H1 (cell line): Measurements from ENCODE around the gene GHRHR. TPM values are rescaled to one million over a fixed set of nuclear protein-coding genes. Genes with fewer than 3 reads are reported as not detected.

Experiments
- CTCF ChIA-PET: fragments of 300-600 bp; sonication (Branson Sonifier 250); formaldehyde crosslinking; loops from one replicate; lab custom pipeline; 2021; ENCODE audit not compliant: partially characterized antibody; lab: Charles Lee
- POLR2A ChIA-PET: fragments of 300-600 bp; sonication (Branson Sonifier 250); formaldehyde crosslinking; loops from one replicate; lab custom pipeline; 2021; ENCODE audit warnings: inconsistent platforms; ENCODE audit not compliant: partially characterized antibody; lab: Charles Lee
- DNase-seq, 2 experiments: peaks; one replicate each; pipeline versions ENCODE4 v3.0.0 to v3.0.0-alpha.2; 2010 to 2022; ENCODE audit warnings: low spot score in 2 of 2, low read depth in 1 of 2, mixed read lengths in 1 of 2
- FAIRE-seq: peaks from 2 replicates; lab custom pipeline; 2011; peaks lifted over from hg19 to GRCh38; lab: Jason Lieb, UNC
- H2AFZ ChIP-seq: 2 replicates; pipeline ENCODE4 v1.8.1; 2012; ENCODE audit warnings: low read length, inconsistent platforms
- H2AK5ac ChIP-seq: 2 replicates; pipeline ENCODE4 v1.6.1; 2013; ENCODE audit warnings: low read depth, low read length
- H2BK120ac ChIP-seq: replicated peaks from 2 replicates; pipeline ENCODE3; 2013; ENCODE audit warnings: low read depth, low read length, inconsistent platforms
- H2BK12ac ChIP-seq: 2 replicates; pipeline ENCODE4 v1.6.1; 2013; ENCODE audit warnings: low read depth, low read length
- H2BK15ac ChIP-seq: 2 replicates; pipeline ENCODE4 v1.6.1; 2013; ENCODE audit warnings: low read length
- H2BK20ac ChIP-seq: 2 replicates; pipeline ENCODE4 v1.6.1; 2013; ENCODE audit warnings: low read length
- H2BK5ac ChIP-seq: 2 replicates; pipeline ENCODE4 v1.6.1; 2013; ENCODE audit warnings: low read depth, low read length
- H3K14ac ChIP-seq: 2 replicates; pipeline ENCODE4 v1.6.1; 2013; ENCODE audit warnings: inconsistent platforms; ENCODE audit not compliant: insufficient read length
- H3K18ac ChIP-seq: 2 replicates; pipeline ENCODE4 v1.6.1; 2013; ENCODE audit warnings: low read length; ENCODE audit errors: extremely low read depth
- H3K23ac ChIP-seq: 2 replicates; pipeline ENCODE4 v1.6.1; 2013; ENCODE audit warnings: inconsistent platforms; ENCODE audit not compliant: insufficient read length
- H3K23me2 ChIP-seq: 2 replicates; pipeline ENCODE4 v1.6.1; 2013; ENCODE audit warnings: low read depth, low read length
- H3K27ac ChIP-seq: 2 replicates; pipeline ENCODE4 v1.6.1; 2011; ENCODE audit warnings: low read depth, low read length, inconsistent platforms
- H3K27me3 ChIP-seq, 4 experiments: replicated peaks in 1 of 4; 1 replicate in 1 of 4; 2 replicates in 3 of 4; pipeline versions ENCODE4 v1.6.1 to v1.8.1; 2011 to 2013; ENCODE audit warnings: low read length in 3 of 4, mild to moderate bottlenecking in 3 of 4, inconsistent platforms in 2 of 4, mixed read lengths in 2 of 4, moderate library complexity in 1 of 4; ENCODE audit not compliant: control insufficient read depth in 3 of 4, insufficient read depth in 3 of 4; ENCODE audit errors: extremely low read depth in 1 of 4
- H3K36me3 ChIP-seq, 4 experiments: 2 replicates each; pipeline versions ENCODE4 v1.6.1 to v1.8.1; 2011 to 2013; ENCODE audit warnings: mild to moderate bottlenecking in 4 of 4, low read length in 3 of 4, moderate library complexity in 2 of 4, control low read depth in 1 of 4, inconsistent platforms in 1 of 4; ENCODE audit not compliant: insufficient read depth in 4 of 4, control insufficient read depth in 2 of 4
- H3K4ac ChIP-seq: replicated peaks from 2 replicates; pipeline ENCODE3; 2013; ENCODE audit warnings: low read length, low read depth, mixed read lengths, inconsistent platforms; ENCODE audit not compliant: insufficient read length
- H3K4me1 ChIP-seq, 4 experiments: replicated peaks in 1 of 4; 1 replicate in 1 of 4; 2 replicates in 3 of 4; pipeline versions ENCODE4 v1.6.1 to v1.8.1; 2011 to 2013; ENCODE audit warnings: low read length in 3 of 4, inconsistent platforms in 2 of 4, mixed read lengths in 1 of 4; ENCODE audit not compliant: insufficient read depth in 4 of 4, control insufficient read depth in 3 of 4
- H3K4me2 ChIP-seq, 2 experiments: 2 replicates each; pipeline versions ENCODE4 v1.6.1 to v1.8.1; 2011 to 2013; ENCODE audit warnings: low read depth in 2 of 2, low read length in 2 of 2, control low read depth in 1 of 2, inconsistent platforms in 1 of 2, mild to moderate bottlenecking in 1 of 2; ENCODE audit not compliant: insufficient read depth in 1 of 2
- H3K4me3 ChIP-seq, 4 experiments: fragments of 200-600, 300-600 bp in 1 of 4; sonication (generic), shearing (Covaris generic), sonication (Bioruptor Twin) in 1 of 4; 2 replicates each; pipeline versions ENCODE4 v1.5.1 to v1.8.1; 2011 to 2016; ENCODE audit warnings: low read length in 4 of 4, low read depth in 3 of 4, control low read depth in 2 of 4, inconsistent platforms in 2 of 4, mild to moderate bottlenecking in 2 of 4, mixed read lengths in 1 of 4, moderate library complexity in 1 of 4; ENCODE audit not compliant: insufficient read depth in 2 of 4; ENCODE audit errors: extremely low read depth in 1 of 4
- H3K56ac ChIP-seq: replicated peaks from 2 replicates; pipeline ENCODE3; 2013; ENCODE audit warnings: low read depth, mild to moderate bottlenecking, mixed read lengths, low read length, inconsistent platforms; ENCODE audit not compliant: insufficient read length
- H3K79me1 ChIP-seq: 2 replicates; pipeline ENCODE4 v1.6.1; 2013; ENCODE audit warnings: low read depth, low read length, control low read depth
- H3K79me2 ChIP-seq, 2 experiments: 2 replicates each; pipeline versions ENCODE4 v1.6.1 to v1.8.1; 2012 to 2013; ENCODE audit warnings: low read length in 2 of 2, mild to moderate bottlenecking in 2 of 2, inconsistent platforms in 1 of 2; ENCODE audit not compliant: insufficient read depth in 2 of 2, control insufficient read depth in 1 of 2
- H3K9ac ChIP-seq, 4 experiments: replicated peaks in 1 of 4; 1 replicate in 1 of 4; 2 replicates in 3 of 4; pipeline versions ENCODE4 v1.6.1 to v1.8.1; 2011 to 2013; ENCODE audit warnings: low read depth in 3 of 4, low read length in 3 of 4, control low read depth in 2 of 4, mild to moderate bottlenecking in 2 of 4, moderate library complexity in 2 of 4, inconsistent platforms in 1 of 4; ENCODE audit errors: extremely low read depth in 1 of 4
- H3K9me3 ChIP-seq, 2 experiments: 2 replicates each; pipeline versions ENCODE4 v1.6.1 to v1.8.1; 2012 to 2013; ENCODE audit warnings: mild to moderate bottlenecking in 2 of 2, moderate library complexity in 2 of 2, control low read depth in 1 of 2, inconsistent platforms in 1 of 2, low read depth in 1 of 2, low read length in 1 of 2, mixed read lengths in 1 of 2; ENCODE audit not compliant: insufficient read depth in 2 of 2
- H4K20me1 ChIP-seq, 2 experiments: replicated peaks in 1 of 2; 2 replicates each; pipeline versions ENCODE3 to v1.8.1; 2011 to 2013; ENCODE audit warnings: inconsistent platforms in 2 of 2, low read length in 2 of 2, mild to moderate bottlenecking in 1 of 2; ENCODE audit not compliant: insufficient read depth in 2 of 2, control insufficient read depth in 1 of 2
- H4K5ac ChIP-seq: 2 replicates; pipeline ENCODE4 v1.6.1; 2013; ENCODE audit warnings: low read length, low read depth, mixed read lengths, inconsistent platforms; ENCODE audit not compliant: insufficient read length
- H4K8ac ChIP-seq: 2 replicates; pipeline ENCODE4 v1.8.0; 2013; ENCODE audit warnings: mild to moderate bottlenecking, moderate library complexity, low read length, inconsistent platforms; ENCODE audit not compliant: insufficient read depth; ENCODE audit errors: extremely low read depth
- H4K91ac ChIP-seq: replicated peaks from 2 replicates; pipeline ENCODE3; 2013; ENCODE audit warnings: low read length, mixed read lengths, inconsistent platforms; ENCODE audit not compliant: insufficient read length
- BRCA1 ChIP-seq: IDR thresholded peaks from 2 replicates; pipeline ENCODE4 v1.6.1; 2012; ENCODE audit warnings: low read depth, low read length, improper control_type of control experiment
- HDAC6 ChIP-seq: IDR thresholded peaks from one replicate; pipeline ENCODE4 v1.7.1; 2012; ENCODE audit warnings: low read depth, mild to moderate bottlenecking, inconsistent platforms, low read length, moderate library complexity
- JUND ChIP-seq: IDR thresholded peaks from 2 replicates; pipeline ENCODE4 v1.6.1; 2011; ENCODE audit warnings: mild to moderate bottlenecking, improper control_type of control experiment, low read length
- RNF2 ChIP-seq: fragments of 200-900, 300-1000 bp; sonication (generic); IDR thresholded peaks from 2 replicates; pipeline ENCODE4 v1.7.1; 2016; ENCODE audit warnings: borderline replicate concordance, low read depth, mild to moderate bottlenecking, antibody characterized with exemption, low read length; ENCODE audit not compliant: poor library complexity, severe bottlenecking; ENCODE audit errors: missing control alignments
- WGBS, 2 experiments: shearing (Covaris generic) in 1 of 2; methylation state at CpG; one replicate each; pipeline versions ENCODE4 v1.1.6 to v1.1.7; 2013 to 2015; ENCODE audit warnings: low lambda C conversion rate in 2 of 2, mixed read lengths in 2 of 2, inconsistent platforms in 1 of 2, low coverage in 1 of 2, missing lambda C conversion rate in 1 of 2; ENCODE audit not compliant: insufficient replicate concordance in 2 of 2, insufficient coverage in 1 of 2, insufficient read length in 1 of 2; ENCODE audit errors: extremely low coverage in 1 of 2, missing lambda C conversion rate in 1 of 2; 5-methylcytosine and 5-hydroxymethylcytosine counted together
- polyA plus RNA-seq, 7 experiments: library from polyadenylated mRNA; depleted of rRNA in 3 of 7; stranded (reverse) in 5 of 7; unstranded in 2 of 7; fragments of >200 nt in 5 of 7; fragments of 200-250 nt in 2 of 7; gene quantifications; 1 replicate in 5 of 7; 2 replicates in 1 of 7; 4 replicates in 1 of 7; pipeline versions ENCODE4 v1.2.1 to v1.2.3, GENCODE V29; 2011 to 2013; ENCODE audit warnings: missing spikeins in 2 of 7, mixed read lengths in 2 of 7
- total RNA-seq: library from RNA; stranded (reverse); fragmentation: NEBNext Ultra II Directional; extraction: Animal tissue kit (Norgen Biotek cat#: 25700); gene quantifications from 2 replicates; pipeline ENCODE4 v1.2.1, GENCODE V29; 2021

Gene GHRHR
- total and polyA plus RNA-seq, 2 of the 8 experiments (the other 6 are each of a cell fraction or from before 2014, with no cell fraction given) = 0.60 to 6.5 TPM

DNA sequence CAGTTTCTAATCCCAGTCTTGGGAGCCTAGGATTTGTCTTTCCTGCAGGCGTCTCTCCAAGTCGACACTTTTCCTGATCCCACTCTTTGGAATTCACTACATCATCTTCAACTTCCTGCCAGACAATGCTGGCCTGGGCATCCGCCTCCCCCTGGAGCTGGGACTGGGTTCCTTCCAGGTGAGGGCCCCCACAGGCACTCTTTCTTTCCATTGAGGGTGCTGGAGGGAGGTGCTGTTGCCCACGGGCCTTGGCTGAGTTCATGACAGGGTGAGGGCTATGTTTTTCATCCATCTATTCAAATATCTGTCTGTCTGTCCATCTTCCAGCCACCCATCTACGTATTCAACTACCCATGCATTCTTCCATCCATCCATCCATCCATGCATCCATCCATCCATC, 12.6 kb downstream of the GHRHR start:
- Histone ChIP-seq H2AFZ (no peak overlapping the region), H3K79me1 (no peaks in the 10 kb centered on the region; the same call in 1 of the 2 replicates), H3K4ac (no peak overlapping the region), H2BK20ac (no peak overlapping the region), H3K23me2 (peaks cover 2% of the 10 kb centered on the region; the same call in 1 of the 2 replicates), H2BK5ac (no peak overlapping the region), H2BK120ac (no peak overlapping the region), H4K20me1 (no peaks in the 10 kb centered on the region), H3K27ac (no peak overlapping the region), H3K18ac (no peak overlapping the region), H3K4me2 (no peak overlapping the region), H3K36me3 (no peaks in the 10 kb centered on the region), H2BK12ac (no peak overlapping the region), H3K27me3 (no peaks in the 10 kb centered on the region; a peak in 2 of 7 replicates), H3K4me3 (no peak overlapping the region), H3K9me3 (no peaks in the 10 kb centered on the region), H4K8ac (no peak overlapping the region), H2BK15ac (no peak overlapping the region), H3K9ac (no peak overlapping the region), H3K79me2 (no peaks in the 10 kb centered on the region), H4K91ac (no peak overlapping the region), H4K5ac (no peak overlapping the region), H2AK5ac (no peak overlapping the region), H3K56ac (no peak overlapping the region), H3K4me1 (peaks cover 0 to 7% (median 4%) of the 10 kb centered on the region in 4 experiments; a peak in 4 of 7 replicates), H3K23ac (no peak overlapping the region), H3K14ac (no peak overlapping the region)
- ChIA-PET POLR2A (no interaction called here), CTCF (interaction anchor here (1.4 to 26.1 kb wide), 5 partner anchors 12 to 177 kb away, joined by 3 to 517 read pairs (median 42); partner anchors contain the start of gene AQP1)
- TF ChIP-seq RNF2 = no peak
- TF ChIP-seq HDAC6 = no peak
- no peak for TF ChIP-seq BRCA1
- TF ChIP-seq JUND = no peak
- no peak for DNase-seq
- 95% methylated on average over 5 of the region's 5 CpGs; no CpG with 5 or more reads in 1 of the 2 experiments for WGBS, 2 experiments
- FAIRE-seq = no peak
